SK-N-SH (cell line): Measurements from ENCODE around the gene RFFL. TPM values are rescaled to one million over a fixed set of nuclear protein-coding genes. Genes with fewer than 3 reads are reported as not detected.

Experiments
- CTCF ChIA-PET: fragments of 300-600, 350-600 bp; formaldehyde crosslinking; extraction: SDS; loops from one replicate; lab custom pipeline; 2021; lab: Yijun Ruan, JAX
- POLR2A ChIA-PET: fragments of 350-600 bp; sonication (Branson Sonifier 250); formaldehyde crosslinking; extraction: SDS; loops from one replicate; lab custom pipeline; 2020; ENCODE audit warnings: antibody characterized with exemption, inconsistent platforms; lab: Yijun Ruan, JAX
- DNase-seq: peaks from one replicate; pipeline ENCODE4 v3.0.0; 2012
- H2AFZ ChIP-seq: fragments of 200-600 bp; sonication (generic); 2 replicates; pipeline ENCODE4 v1.8.1; 2016; ENCODE audit warnings: antibody characterized with exemption, mild to moderate bottlenecking, low read depth
- H3F3A ChIP-seq: fragments of 200-600 bp; sonication (generic); replicated peaks from 2 replicates; pipeline ENCODE3; 2016; ENCODE audit warnings: antibody characterized with exemption, mild to moderate bottlenecking; ENCODE audit not compliant: insufficient read depth
- H3K27ac ChIP-seq, 2 experiments: fragments of 200-500 bp in 1 of 2; fragments of 200-600 bp in 1 of 2; sonication (Bioruptor generic) in 1 of 2; sonication (generic), shearing (Covaris generic) in 1 of 2; 2 replicates each; pipeline versions ENCODE4 v1.5.1 to v1.6.1; 2014 to 2016; ENCODE audit warnings: low read depth in 2 of 2, inconsistent platforms in 1 of 2, low read length in 1 of 2, mild to moderate bottlenecking in 1 of 2, mixed read lengths in 1 of 2
- H3K27me3 ChIP-seq: fragments of 200-600 bp; sonication (generic), shearing (Covaris generic); 2 replicates; pipeline ENCODE4 v1.6.1; 2016; ENCODE audit warnings: mixed run types; ENCODE audit not compliant: insufficient read depth
- H3K36me3 ChIP-seq, 2 experiments: fragments of 200-500 bp in 1 of 2; fragments of 200-600 bp in 1 of 2; sonication (Bioruptor generic) in 1 of 2; sonication (generic) in 1 of 2; replicated peaks in 1 of 2; 2 replicates each; pipeline versions ENCODE3 to v1.5.1; 2014 to 2016; ENCODE audit warnings: low read length in 1 of 2, mild to moderate bottlenecking in 1 of 2; ENCODE audit not compliant: insufficient read depth in 2 of 2, control insufficient read depth in 1 of 2
- H3K4me1 ChIP-seq, 2 experiments: fragments of 200-500 bp in 1 of 2; fragments of 200-600 bp in 1 of 2; sonication (Bioruptor generic) in 1 of 2; sonication (generic), shearing (Covaris generic) in 1 of 2; 2 replicates each; pipeline versions ENCODE4 v1.5.1 to v1.6.1; 2014 to 2016; ENCODE audit warnings: low read depth in 1 of 2, low read length in 1 of 2, mixed run types in 1 of 2; ENCODE audit not compliant: insufficient read depth in 2 of 2, control insufficient read depth in 1 of 2
- H3K4me2 ChIP-seq: fragments of 200-600 bp; sonication (generic), shearing (Covaris generic); 2 replicates; pipeline ENCODE4 v1.6.1; 2017; ENCODE audit warnings: mixed run types
- H3K4me3 ChIP-seq, 2 experiments: fragments of 200-500 bp in 1 of 2; fragments of 200-600 bp in 1 of 2; sonication (Bioruptor generic) in 1 of 2; sonication (generic), shearing (Covaris generic) in 1 of 2; 2 replicates each; pipeline versions ENCODE4 v1.5.1 to v1.8.1; 2014 to 2016; ENCODE audit warnings: low read depth in 2 of 2, inconsistent platforms in 1 of 2, low read length in 1 of 2, mild to moderate bottlenecking in 1 of 2, mixed read lengths in 1 of 2, moderate library complexity in 1 of 2
- H3K79me2 ChIP-seq: fragments of 200-600 bp; sonication (generic); 2 replicates; pipeline ENCODE4 v1.8.1; 2017; ENCODE audit warnings: mild to moderate bottlenecking; ENCODE audit not compliant: insufficient read depth
- H3K9ac ChIP-seq: fragments of 200-600 bp; sonication (generic); 2 replicates; pipeline ENCODE4 v1.6.1; 2017; ENCODE audit warnings: mixed run types
- H3K9me2 ChIP-seq: fragments of 200-600 bp; sonication (generic); 2 replicates; pipeline ENCODE4 v1.6.1; 2017; ENCODE audit warnings: mixed run types
- H3K9me3 ChIP-seq: fragments of 200-600 bp; sonication (generic); 2 replicates; pipeline ENCODE4 v1.6.1; 2017; ENCODE audit warnings: mixed run types, mild to moderate bottlenecking, moderate library complexity
- H4K20me1 ChIP-seq: fragments of 200-600 bp; sonication (generic); 2 replicates; pipeline ENCODE4 v1.6.1; 2017; ENCODE audit warnings: mild to moderate bottlenecking, mixed run types; ENCODE audit not compliant: insufficient read depth
- CHD2 ChIP-seq: fragments of 150-350 bp; IDR thresholded peaks from 2 replicates; pipeline ENCODE4 v1.6.1; 2018; ENCODE audit warnings: low read length; ENCODE audit not compliant: partially characterized antibody
- ELF1 ChIP-seq: IDR thresholded peaks from 2 replicates; pipeline ENCODE4 v1.4.0; 2012
- EP300 ChIP-seq, 2 experiments: IDR thresholded peaks; 2 replicates each; pipeline versions ENCODE4 v1.4.0 to v1.6.1; 2012; ENCODE audit warnings: borderline replicate concordance in 1 of 2, low read depth in 1 of 2, low read length in 1 of 2
- EZH2phosphoT487 ChIP-seq: fragments of 200-600 bp; sonication (generic); IDR thresholded peaks from 2 replicates; pipeline ENCODE4 v1.6.1; 2017; ENCODE audit warnings: low read depth, mixed run types, mild to moderate bottlenecking, antibody characterized with exemption, moderate library complexity, borderline replicate concordance
- FOXM1 ChIP-seq: IDR thresholded peaks from 2 replicates; pipeline ENCODE4 v1.4.0; 2012; ENCODE audit warnings: low read depth, mild to moderate bottlenecking
- GABPA ChIP-seq: IDR thresholded peaks from 2 replicates; pipeline ENCODE4 v1.4.0; 2012; ENCODE audit warnings: low read depth, mild to moderate bottlenecking
- GATA2 ChIP-seq: sonication (generic); formaldehyde crosslinking; IDR thresholded peaks from 2 replicates; pipeline ENCODE4 v1.5.0; 2020; ENCODE audit warnings: mild to moderate bottlenecking, missing genetic modification reagents
- MEF2A ChIP-seq: IDR thresholded peaks from 2 replicates; pipeline ENCODE4 v1.4.0; 2012; ENCODE audit warnings: low read depth, borderline replicate concordance
- MXI1 ChIP-seq: IDR thresholded peaks from 2 replicates; pipeline ENCODE4 v1.6.1; 2012; ENCODE audit warnings: mild to moderate bottlenecking, low read depth, low read length, improper control_type of control experiment
- POLR2AphosphoS5 ChIP-seq: IDR thresholded peaks from 2 replicates; pipeline ENCODE4 v1.6.1; 2012; ENCODE audit warnings: low read depth, low read length
- RAD21 ChIP-seq: IDR thresholded peaks from 2 replicates; pipeline ENCODE4 v1.6.1; 2012; ENCODE audit warnings: mild to moderate bottlenecking, low read length
- RXRA ChIP-seq: IDR thresholded peaks from 2 replicates; pipeline ENCODE4 v1.4.0; 2012; ENCODE audit warnings: low read depth, mild to moderate bottlenecking, borderline replicate concordance
- TCF12 ChIP-seq: IDR thresholded peaks from 2 replicates; pipeline ENCODE4 v1.4.0; 2012
- TEAD4 ChIP-seq: IDR thresholded peaks from 2 replicates; pipeline ENCODE4 v1.4.0; 2012; ENCODE audit warnings: mild to moderate bottlenecking, borderline replicate concordance; ENCODE audit not compliant: insufficient read depth
- YY1 ChIP-seq: IDR thresholded peaks from 2 replicates; pipeline ENCODE4 v1.4.0; 2012; ENCODE audit warnings: low read depth, mild to moderate bottlenecking
- WGBS: methylation state at CpG from one replicate; pipeline ENCODE4 v1.1.6; 2017; ENCODE audit warnings: low lambda C conversion rate; 5-methylcytosine and 5-hydroxymethylcytosine counted together
- polyA plus RNA-seq, 3 experiments: library from polyadenylated mRNA; depleted of rRNA; stranded (reverse); fragments of >200 nt; gene quantifications; 2 replicates each; pipeline ENCODE4 v1.2.3, GENCODE V29; 2012
- TF ChIP-seq, protein P1 (sequence below): IDR thresholded peaks from 2 replicates; pipeline ENCODE4 v1.6.1; 2012; ENCODE audit warnings: mild to moderate bottlenecking, low read depth, low read length, moderate library complexity
- TF ChIP-seq, protein P2 (sequence below): IDR thresholded peaks from 2 replicates; pipeline ENCODE4 v1.4.0; 2012; ENCODE audit warnings: low read depth
- TF ChIP-seq, protein P3 (sequence below): fragments of 200-600 bp; sonication (generic); IDR thresholded peaks from 2 replicates; pipeline ENCODE4 v1.6.1; 2017; ENCODE audit warnings: antibody characterized with exemption, mild to moderate bottlenecking, moderate library complexity

RFFL gene
- polyA plus RNA-seq, 1 of the 3 experiments (the other 2 are of a cell fraction) = 10.1 TPM

DNA sequence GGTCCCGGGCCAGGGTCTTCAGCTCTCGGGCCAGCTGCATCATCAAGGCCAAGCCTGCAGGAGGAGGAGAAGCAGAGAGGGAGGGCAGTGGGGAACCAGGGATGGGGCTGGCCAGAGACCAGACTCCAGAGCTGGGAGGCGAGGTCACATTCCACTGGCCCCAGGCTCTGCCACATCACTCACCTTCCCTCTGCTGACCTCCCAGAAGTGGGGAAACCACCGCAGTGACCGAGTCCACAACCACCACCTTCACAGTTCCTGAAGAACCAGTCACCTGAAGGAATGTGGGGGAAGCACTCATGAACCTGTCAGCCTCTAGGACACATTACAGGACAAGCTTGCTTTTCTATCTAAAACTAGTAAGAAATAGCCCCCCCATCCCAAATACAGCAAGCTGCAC lies 39.8 kb upstream of the RFFL start:
- Histone ChIP-seq H3K4me3 (no peak overlapping the region), H3K36me3 (peaks cover 5 to 30% of the 10 kb centered on the region in 2 experiments), H3K4me1 (no peaks in the 10 kb centered on the region), H3F3A (no peaks in the 10 kb centered on the region), H3K9me3 (no peaks in the 10 kb centered on the region), H3K9me2 (no peaks in the 10 kb centered on the region), H3K27me3 (no peaks in the 10 kb centered on the region), H3K27ac (no peak overlapping the region), H3K9ac (no peak overlapping the region), H4K20me1 (no peaks in the 10 kb centered on the region), H3K79me2 (no peaks in the 10 kb centered on the region), H3K4me2 (no peak overlapping the region), H2AFZ (no peak overlapping the region)
- no peak for DNase-seq
- WGBS = 84% methylated on average over 5 of the region's 5 CpGs
- CTCF ChIA-PET = interaction anchor here (0.9 to 5.1 kb wide), 5 partner anchors 13 to 683 kb away, joined by 3 to 22 read pairs (median 3); partner anchors contain the start of gene RAD51D
- no peak for TF ChIP-seq MXI1
- no peak for TF ChIP-seq ELF1
- no peak for TF ChIP-seq FOXM1
- no peak for TF ChIP-seq RAD21
- no peak for TF ChIP-seq GABPA
- no peak for TF ChIP-seq EP300 (IDR thresholded peaks at IDR 0.05; ENCODE audit: borderline replicate concordance in 1 of 2, low read depth in 1 of 2, low read length in 1 of 2)
- no peak for TF ChIP-seq POLR2AphosphoS5
- TF ChIP-seq, protein P1, sequence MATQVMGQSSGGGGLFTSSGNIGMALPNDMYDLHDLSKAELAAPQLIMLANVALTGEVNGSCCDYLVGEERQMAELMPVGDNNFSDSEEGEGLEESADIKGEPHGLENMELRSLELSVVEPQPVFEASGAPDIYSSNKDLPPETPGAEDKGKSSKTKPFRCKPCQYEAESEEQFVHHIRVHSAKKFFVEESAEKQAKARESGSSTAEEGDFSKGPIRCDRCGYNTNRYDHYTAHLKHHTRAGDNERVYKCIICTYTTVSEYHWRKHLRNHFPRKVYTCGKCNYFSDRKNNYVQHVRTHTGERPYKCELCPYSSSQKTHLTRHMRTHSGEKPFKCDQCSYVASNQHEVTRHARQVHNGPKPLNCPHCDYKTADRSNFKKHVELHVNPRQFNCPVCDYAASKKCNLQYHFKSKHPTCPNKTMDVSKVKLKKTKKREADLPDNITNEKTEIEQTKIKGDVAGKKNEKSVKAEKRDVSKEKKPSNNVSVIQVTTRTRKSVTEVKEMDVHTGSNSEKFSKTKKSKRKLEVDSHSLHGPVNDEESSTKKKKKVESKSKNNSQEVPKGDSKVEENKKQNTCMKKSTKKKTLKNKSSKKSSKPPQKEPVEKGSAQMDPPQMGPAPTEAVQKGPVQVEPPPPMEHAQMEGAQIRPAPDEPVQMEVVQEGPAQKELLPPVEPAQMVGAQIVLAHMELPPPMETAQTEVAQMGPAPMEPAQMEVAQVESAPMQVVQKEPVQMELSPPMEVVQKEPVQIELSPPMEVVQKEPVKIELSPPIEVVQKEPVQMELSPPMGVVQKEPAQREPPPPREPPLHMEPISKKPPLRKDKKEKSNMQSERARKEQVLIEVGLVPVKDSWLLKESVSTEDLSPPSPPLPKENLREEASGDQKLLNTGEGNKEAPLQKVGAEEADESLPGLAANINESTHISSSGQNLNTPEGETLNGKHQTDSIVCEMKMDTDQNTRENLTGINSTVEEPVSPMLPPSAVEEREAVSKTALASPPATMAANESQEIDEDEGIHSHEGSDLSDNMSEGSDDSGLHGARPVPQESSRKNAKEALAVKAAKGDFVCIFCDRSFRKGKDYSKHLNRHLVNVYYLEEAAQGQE = no peak
- no peak for TF ChIP-seq RXRA
- TF ChIP-seq, protein P2, sequence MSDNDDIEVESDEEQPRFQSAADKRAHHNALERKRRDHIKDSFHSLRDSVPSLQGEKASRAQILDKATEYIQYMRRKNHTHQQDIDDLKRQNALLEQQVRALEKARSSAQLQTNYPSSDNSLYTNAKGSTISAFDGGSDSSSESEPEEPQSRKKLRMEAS = no peak
- TF ChIP-seq MEF2A = no peak
- TF ChIP-seq, protein P3, sequence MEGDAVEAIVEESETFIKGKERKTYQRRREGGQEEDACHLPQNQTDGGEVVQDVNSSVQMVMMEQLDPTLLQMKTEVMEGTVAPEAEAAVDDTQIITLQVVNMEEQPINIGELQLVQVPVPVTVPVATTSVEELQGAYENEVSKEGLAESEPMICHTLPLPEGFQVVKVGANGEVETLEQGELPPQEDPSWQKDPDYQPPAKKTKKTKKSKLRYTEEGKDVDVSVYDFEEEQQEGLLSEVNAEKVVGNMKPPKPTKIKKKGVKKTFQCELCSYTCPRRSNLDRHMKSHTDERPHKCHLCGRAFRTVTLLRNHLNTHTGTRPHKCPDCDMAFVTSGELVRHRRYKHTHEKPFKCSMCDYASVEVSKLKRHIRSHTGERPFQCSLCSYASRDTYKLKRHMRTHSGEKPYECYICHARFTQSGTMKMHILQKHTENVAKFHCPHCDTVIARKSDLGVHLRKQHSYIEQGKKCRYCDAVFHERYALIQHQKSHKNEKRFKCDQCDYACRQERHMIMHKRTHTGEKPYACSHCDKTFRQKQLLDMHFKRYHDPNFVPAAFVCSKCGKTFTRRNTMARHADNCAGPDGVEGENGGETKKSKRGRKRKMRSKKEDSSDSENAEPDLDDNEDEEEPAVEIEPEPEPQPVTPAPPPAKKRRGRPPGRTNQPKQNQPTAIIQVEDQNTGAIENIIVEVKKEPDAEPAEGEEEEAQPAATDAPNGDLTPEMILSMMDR = no peak
- POLR2A ChIA-PET = no interaction called here

DNA sequence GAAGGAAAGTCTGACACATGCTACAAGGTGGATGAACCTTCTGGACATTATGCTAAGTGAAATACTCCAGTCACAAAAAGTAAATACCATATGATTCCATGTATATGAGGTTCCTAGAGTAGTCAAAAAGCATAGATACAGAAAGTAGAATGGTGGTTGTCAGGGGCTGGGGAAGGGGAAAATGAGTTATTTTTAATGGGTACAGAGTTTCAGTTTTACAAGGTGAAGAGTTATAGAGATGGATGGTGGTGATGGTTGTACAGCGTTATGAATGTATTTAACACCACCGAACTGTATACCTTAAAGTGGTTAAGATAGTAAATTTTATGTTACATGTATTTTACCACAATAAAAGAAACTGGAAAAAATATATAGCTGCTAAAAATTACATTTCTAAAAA lies 38.2 kb upstream of the RFFL start:
- no peak for DNase-seq
- Histone ChIP-seq H3K27ac (no peak overlapping the region), H3K9me2 (no peaks in the 10 kb centered on the region), H3K4me1 (no peaks in the 10 kb centered on the region), H3F3A (no peaks in the 10 kb centered on the region), H3K4me3 (no peak overlapping the region), H3K9me3 (no peaks in the 10 kb centered on the region), H2AFZ (no peak overlapping the region), H3K79me2 (no peaks in the 10 kb centered on the region), H3K4me2 (no peak overlapping the region), H3K27me3 (no peaks in the 10 kb centered on the region), H3K9ac (no peak overlapping the region), H4K20me1 (no peaks in the 10 kb centered on the region), H3K36me3 (peaks cover 5 to 30% of the 10 kb centered on the region in 2 experiments)
- 100% methylated on average over 2 of the region's 2 CpGs for WGBS
- ChIA-PET CTCF (interaction anchor here (5.1 kb wide), 1 partner anchor 12 kb away, joined by 22 read pairs; no protein-coding TSS in a partner anchor), POLR2A (no interaction called here)
- TF ChIP-seq MXI1 = no peak
- TF ChIP-seq TEAD4 = no peak
- no peak for TF ChIP-seq GATA2
- no peak for TF ChIP-seq GABPA
- TF ChIP-seq TCF12 = no peak
- TF ChIP-seq, protein P1 = no peak
- no peak for TF ChIP-seq EP300 (IDR thresholded peaks at IDR 0.05; ENCODE audit: borderline replicate concordance in 1 of 2, low read depth in 1 of 2, low read length in 1 of 2)
- no peak for TF ChIP-seq YY1
- no peak for TF ChIP-seq CHD2
- TF ChIP-seq EZH2phosphoT487 = no peak
